GOT3 (cell line): ENCODE data around the gene SPOPL.
"Not testable (repeated sequence)": the region's sequence is repeated elsewhere in the genome, so short reads cannot be mapped to it uniquely, and the experiment has no call there.

Experiments used
- DNase-seq: peaks from one replicate; lab custom pipeline; 2025; ENCODE audit warnings: mixed read lengths; lab: John Stamatoyannopoulos, UW

Gene SPOPL

DNA sequence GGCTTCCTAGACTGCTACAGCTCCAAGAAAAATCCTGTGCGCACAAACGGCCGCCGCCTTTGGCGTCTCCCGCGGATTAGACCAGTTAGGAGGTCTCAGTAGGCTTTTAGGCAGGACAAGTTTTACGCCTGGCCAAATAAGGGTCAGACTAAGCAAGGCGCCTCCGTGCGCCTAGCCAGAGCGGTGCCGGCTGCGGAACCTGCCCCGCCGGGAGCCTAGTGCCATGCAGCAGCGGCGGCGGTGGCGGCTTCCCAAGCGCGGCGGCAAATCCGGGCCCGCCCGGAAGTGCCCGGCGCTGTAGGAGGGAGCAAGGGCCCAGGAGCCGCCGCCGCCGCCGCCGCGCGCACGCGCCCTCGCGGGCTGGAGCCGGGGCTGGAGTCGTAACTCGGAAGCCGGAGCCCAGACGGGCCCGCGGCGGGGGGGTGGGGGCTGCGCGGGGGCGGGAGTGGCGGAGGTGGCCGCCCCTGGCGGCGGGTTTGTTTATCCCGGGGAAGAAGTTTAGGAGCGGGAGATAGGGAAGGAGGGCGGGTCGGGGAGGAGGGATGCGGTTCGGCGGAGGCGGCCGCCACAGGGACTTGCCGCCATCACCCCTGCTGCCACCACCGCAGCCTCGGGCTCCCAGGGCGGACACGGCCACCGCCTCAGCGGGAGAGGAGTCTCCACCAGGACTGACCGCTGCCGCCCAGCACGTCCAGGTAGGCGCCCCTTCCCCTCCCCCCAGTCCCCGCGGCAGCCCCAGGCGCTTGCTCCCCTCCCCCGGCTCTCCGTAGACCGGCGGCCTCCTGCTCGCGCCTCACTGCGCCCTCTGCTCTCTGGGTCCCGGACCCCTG is at the start of gene SPOPL:
TSS of gene SPOPL (plus strand) at position 346 of the 830 bp plus-strand sequence. CDS start 48,447 bp downstream, outside the sequence.
- peak; percentile 83 for DNase-seq

DNA sequence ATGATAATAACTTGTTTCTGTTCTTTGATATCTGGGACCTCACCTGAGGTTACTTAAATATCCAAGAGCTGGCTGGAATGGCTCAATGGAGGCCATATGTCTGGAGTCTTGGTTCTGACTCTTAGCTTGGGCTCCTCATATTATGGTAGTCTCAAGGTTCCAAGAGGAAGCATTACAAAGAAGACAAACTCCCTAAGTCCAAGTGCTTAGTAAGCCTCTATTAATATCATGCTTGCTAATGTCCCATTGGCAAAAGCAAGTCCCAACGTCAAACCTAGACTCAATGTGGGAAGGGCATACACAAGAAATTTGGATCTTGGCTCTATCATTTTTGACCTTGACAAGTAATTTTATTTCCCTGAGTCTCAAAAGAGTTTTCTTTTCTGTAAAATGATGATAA is 49.2 kb upstream of the SPOPL start:
- no peak for DNase-seq

DNA sequence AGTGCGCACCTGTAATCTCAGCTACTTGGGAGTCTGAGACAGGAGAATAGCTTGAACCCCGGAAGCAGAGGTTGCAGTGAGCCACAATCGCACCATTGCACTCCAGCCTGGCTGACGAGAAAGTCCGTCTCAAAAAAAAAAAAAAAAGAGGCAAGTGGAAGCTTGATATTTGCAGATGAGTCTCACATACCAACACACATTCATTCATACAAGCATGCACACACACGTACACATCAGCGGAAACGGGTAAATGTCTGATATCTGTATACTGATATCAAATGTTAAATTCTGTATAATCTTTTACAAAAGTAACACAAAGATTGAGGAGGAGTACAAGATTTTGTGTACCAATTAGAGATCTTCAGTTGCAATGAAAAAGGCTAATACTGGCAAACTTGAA is 47.8 kb upstream of the SPOPL start:
- no peak for DNase-seq

DNA sequence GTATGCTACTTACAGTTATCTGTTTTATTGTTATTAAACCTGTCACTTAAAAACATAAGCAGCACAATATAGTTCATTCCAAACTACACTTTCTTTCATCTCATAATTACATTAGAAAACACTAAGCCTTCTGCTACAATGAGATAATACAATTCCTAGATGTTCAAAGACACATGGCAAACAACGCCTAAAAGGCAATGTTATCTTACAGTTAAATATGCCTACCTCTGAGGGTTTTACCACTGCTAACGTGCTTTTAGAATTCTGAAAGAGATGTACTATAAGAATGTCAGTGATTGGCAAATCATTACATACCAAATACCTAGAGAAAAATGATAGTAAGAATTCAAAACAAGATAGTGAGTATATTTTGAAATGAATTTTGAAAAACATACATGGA is 46.8 kb upstream of the SPOPL start:
- DNase-seq = no peak

DNA sequence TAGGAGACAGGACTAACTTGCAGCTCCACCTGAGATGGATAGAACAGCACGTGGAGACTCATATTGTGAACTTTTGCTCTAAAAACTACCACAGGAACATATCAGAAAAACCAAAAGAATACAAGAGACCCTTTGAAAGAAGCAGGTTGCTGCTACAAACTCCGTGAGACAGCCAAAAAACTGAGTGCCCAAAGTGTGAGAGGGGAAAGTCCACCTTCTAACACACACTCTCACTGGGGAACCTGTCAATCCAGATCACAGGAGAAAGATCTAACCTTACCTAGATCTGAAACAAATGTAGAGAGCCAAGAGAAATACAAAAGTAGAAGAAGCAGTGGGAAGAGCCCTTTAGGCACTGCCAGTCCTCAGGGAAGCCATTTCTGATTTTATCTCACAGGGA is 46.3 kb upstream of the SPOPL start:
- DNase-seq = no peak

DNA sequence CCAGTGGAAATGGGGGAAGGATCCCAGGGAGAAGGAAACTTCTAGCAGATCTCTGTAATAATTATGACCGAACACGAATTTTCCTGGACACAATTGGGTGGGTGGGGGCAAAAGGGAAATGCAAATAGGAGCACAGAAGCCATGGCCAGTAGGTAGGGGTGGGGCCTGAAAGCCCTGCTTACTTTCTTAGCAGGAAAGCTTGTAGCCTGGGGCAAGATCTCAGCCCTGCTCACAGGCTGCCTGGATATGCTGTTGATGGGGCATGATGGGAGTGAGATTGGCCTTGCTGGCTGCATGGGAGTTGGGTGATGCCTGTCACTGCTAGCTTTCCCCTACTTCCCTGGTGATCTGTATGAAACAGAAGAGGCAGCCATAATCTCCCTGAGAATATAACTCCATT is 45.9 kb upstream of the SPOPL start:
- DNase-seq = no peak

DNA sequence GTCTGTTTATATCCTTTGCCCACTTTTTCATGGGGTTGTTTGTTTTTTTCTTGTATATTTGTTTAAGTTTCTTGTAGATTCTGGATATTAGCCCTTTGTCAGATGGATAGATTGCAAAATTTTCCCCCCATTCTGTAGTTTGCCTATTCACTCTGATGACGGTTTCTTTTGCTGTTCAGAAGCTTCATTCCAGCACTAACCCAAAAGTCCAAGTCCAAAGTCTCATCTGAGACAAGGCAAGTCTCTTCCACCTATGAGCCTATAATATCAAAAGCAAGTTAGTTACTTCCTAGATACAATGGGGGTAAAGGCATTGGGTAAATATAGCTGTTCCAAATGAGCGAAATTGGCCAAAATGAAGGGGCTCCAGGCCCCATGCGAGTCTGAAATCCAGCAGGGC is 38.9 kb upstream of the SPOPL start:
- DNase-seq = not testable (repeated sequence)

DNA sequence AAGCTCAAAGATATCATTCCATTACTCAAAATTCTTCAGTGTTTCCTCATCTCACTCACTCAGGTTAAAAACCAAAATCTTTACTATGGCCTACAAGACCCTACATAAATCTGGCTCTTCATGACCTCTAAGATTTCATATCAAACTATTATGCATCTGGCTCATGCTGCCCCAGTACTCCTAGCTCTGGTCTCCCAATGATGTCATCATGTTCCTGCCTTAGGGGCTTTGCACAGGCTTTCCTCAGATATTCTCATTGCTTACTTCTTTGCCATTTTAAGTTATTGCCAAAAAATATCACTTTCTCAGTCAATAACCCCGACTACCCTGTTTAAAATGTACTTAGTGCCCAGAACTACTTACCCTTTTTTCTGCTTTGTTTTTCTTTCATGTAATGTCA is 33.0 kb upstream of the SPOPL start:
- DNase-seq = no peak

DNA sequence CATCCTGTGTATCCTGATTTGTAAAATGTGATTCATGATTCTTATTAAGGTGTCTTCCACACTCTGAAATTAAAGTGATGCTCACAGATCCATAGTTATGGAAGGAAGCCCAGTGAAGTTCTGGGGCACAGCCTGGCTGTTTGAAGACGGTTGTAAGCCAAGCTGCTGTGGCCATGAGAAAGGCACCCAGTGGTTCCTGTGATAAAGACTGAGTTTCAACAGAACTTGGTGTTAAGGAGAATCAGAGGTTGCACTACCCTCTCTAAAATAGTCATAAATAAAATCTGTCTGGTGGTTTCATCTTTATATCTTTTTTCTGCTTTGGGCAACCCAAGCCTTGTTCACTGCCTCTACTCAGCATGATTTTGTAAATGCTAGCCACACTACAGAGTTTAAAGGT is 32.2 kb upstream of the SPOPL start:
- DNase-seq = no peak

- no peak for DNase-seq
These were observed 30.6 kb upstream of the SPOPL start for GRCh38 chr2:138470941-138471340.

GRCh38 chr2:138474100-138474825 is 27.3 kb upstream of the SPOPL start:
- DNase-seq = no peak

DNA sequence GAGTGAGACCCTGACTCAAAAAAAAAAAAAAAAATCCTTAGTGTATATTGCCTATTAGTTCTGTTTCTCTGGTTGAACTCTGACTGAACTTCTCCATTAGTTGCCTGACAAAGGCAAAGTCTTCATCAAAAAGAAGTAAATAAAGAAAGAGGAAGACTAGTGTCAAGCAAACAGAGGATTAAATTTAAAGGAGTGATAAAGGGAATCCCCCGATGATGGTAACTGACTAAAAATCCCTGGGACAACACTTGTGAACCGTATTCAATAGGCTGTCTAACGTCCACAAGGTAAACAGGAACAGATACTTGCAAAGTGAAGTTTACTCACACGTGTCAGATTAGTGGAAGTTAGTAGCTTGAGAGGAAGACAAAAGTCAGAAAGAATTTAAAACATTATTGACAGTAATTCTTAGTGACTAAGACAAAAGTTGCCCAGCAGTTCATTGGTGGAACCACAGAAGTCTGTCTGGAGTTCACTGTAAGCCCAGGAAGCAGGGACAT is 26.2 kb upstream of the SPOPL start:
- no peak for DNase-seq

- DNase-seq = no peak
These were observed 25.4 kb upstream of the SPOPL start for GRCh38 chr2:138476186-138476585.

- no peak for DNase-seq
These were observed 24.6 kb upstream of the SPOPL start for GRCh38 chr2:138476940-138477339.

DNA sequence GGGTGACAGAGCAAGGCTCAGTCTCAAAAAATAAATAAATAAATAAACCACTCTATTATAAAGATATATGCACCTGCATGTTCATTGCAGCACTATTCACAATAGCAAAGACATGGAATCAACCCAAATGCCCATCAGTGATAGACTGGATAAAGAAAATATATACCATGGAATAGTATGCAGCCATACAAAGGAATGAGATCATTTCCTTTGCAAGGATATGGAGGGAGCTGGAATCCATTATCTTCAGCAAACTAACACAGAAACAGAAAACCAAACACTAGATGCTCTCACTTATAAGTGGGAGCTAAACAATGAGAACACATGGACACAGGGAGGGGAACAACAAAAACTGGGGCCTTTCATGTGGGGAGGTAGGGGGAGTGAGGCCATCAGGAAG is 18.8 kb upstream of the SPOPL start:
- not testable (repeated sequence) for DNase-seq

- no peak for DNase-seq
These were observed 16.6 kb upstream of the SPOPL start for GRCh38 chr2:138485019-138485418.

GRCh38 chr2:138486363-138487198 is 15.0 kb upstream of the SPOPL start:
- no peak for DNase-seq

DNA sequence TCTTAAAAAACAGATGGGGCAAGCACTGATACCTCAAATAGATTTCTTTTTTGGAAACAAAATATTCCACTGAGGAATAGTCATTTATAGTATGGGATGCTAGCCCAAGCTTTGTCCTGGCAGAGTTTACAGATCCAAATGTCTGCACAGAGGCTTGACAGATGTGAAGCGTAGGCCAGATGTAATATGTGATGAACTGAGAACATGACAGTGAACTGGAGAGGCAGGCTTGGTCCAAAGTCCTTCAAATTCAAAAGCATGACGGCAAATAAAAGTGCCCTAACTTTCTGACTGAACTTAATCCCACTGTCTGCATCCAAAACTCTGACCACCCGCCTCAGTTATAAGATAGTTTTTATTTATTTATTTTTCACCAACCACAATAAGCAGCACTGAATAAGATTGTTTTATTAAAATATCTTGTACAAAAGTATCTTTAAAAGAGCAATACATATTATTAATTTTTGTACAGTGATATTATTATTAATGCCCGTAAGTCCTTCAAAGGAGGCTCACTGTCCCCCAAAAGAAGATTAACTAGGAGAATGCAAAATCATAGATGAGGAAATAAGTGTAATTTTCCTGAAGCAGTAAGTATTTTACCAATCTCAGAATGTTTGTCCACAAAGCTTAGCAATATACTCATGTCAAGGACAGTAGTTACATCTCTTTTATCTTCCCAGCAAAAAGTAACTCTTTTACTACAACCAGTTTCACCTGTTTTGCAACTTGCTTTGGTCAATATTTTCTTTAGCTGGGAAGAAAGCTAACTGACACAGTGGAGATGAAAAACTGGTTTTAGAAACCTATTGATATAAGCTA is 10.7 kb upstream of the SPOPL start:
- no peak for DNase-seq

- no peak for DNase-seq
These were observed 10.1 kb upstream of the SPOPL start for GRCh38 chr2:138491495-138491862.

DNA sequence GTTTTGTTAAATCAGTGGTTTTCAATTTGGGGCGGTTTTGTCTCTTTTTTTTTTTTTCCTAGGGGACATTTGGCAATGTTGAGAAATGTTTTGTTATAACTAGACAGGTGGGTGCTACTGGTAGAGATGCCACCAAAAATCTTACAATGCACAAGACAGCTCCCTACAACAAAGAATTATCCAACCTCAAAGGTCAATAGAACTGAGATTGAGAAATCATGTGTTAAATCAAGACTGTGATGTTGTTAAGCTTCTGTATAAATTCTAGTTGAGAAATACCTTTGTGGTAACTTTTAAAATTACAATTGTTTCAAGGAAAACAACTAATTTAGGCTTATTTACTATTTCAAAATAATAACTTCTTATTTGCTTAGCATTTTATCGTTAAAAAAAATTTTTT is 9.4 kb upstream of the SPOPL start:
- DNase-seq = no peak

DNA sequence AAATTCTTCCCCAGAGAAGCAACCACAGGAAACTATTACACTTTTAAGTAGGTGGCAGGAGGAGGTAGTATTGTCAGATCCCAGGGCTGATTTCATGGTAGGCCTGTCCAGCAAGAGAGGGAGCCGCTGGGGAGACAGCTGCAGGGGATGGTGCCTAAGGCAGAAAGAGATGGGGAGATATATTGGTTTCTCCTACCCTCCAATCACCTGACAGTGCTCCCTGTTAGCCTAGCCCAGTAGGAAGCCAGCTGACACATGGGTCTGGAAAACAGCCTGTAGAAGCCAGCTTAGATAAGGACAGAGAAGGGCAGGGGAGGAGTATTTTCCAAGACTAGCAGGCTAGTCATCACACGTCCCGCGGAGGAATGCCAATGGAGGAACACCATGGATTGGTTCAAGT is 8.2 kb upstream of the SPOPL start:
- no peak for DNase-seq
